A549 (cell line): Measurements from ENCODE around the gene HPN. TPM values are rescaled to one million over a fixed set of nuclear protein-coding genes. Genes with fewer than 3 reads are reported as not detected.

ENCODE experiments used
- ATAC-seq, 2 experiments: fragments of 200-7000 bp in 1 of 2; fragments of >200 bp in 1 of 2; cut with Nextera tagmentation in 1 of 2; cut with Tn5 transposase in 1 of 2; 3 replicates each; pipeline versions ENCODE4 v1.8.0 to v1.9.1; 2018 to 2020; ENCODE audit warnings: mild to moderate bottlenecking in 1 of 2, moderate library complexity in 1 of 2
- CTCF ChIA-PET: fragments of 300-600 bp; sonication (Branson Sonifier 250); formaldehyde crosslinking; extraction: SDS; loops from one replicate; lab custom pipeline; 2021; ENCODE audit warnings: antibody characterized with exemption, inconsistent platforms; lab: Yijun Ruan, JAX
- POLR2A ChIA-PET: fragments of 350-600 bp; formaldehyde crosslinking; extraction: SDS; loops from one replicate; lab custom pipeline; 2021; ENCODE audit warnings: antibody characterized with exemption, inconsistent platforms; lab: Yijun Ruan, JAX
- DNase-seq, 2 experiments: peaks; one replicate each; pipeline versions ENCODE4 v3.0.0 to v3.0.0-alpha.2; 2011 to 2016; ENCODE audit warnings: low read depth in 1 of 2, low spot score in 1 of 2
- FAIRE-seq: peaks from 2 replicates; lab custom pipeline; 2011; peaks lifted over from hg19 to GRCh38; lab: Jason Lieb, UNC
- H3K27ac ChIP-seq, 2 experiments: fragments of >200 bp; sonication (Bioruptor Twin); formaldehyde crosslinking; 3 replicates each; pipeline ENCODE4 v1.5.1; 2016 to 2017
- H3K4me1 ChIP-seq: fragments of >200 bp; sonication (Bioruptor Twin); formaldehyde crosslinking; 3 replicates; pipeline ENCODE4 v1.6.1; 2016
- H3K4me2 ChIP-seq: fragments of >200 bp; sonication (Bioruptor Twin); formaldehyde crosslinking; 3 replicates; pipeline ENCODE4 v1.6.1; 2016
- H3K4me3 ChIP-seq: fragments of >200 bp; sonication (Bioruptor Twin); formaldehyde crosslinking; 3 replicates; pipeline ENCODE4 v1.5.1; 2016
- H3K9me3 ChIP-seq: fragments of >200 bp; sonication (Bioruptor Twin); formaldehyde crosslinking; 3 replicates; pipeline ENCODE4 v1.6.1; 2016
- BHLHE40 ChIP-seq: IDR thresholded peaks from 2 replicates; pipeline ENCODE4 v1.6.1; 2012; ENCODE audit warnings: low read depth, low read length, inconsistent platforms
- CEBPB ChIP-seq, 2 experiments: fragments of >200 bp in 1 of 2; sonication (Bioruptor Twin) in 1 of 2; formaldehyde crosslinking in 1 of 2; IDR thresholded peaks; 2 replicates each; pipeline ENCODE4 v1.6.1; 2012 to 2016
- CHD4 ChIP-seq: fragments of 200-600 bp; sonication (generic); IDR thresholded peaks from 2 replicates; pipeline ENCODE4 v1.6.1; 2016; ENCODE audit warnings: antibody characterized with exemption, mild to moderate bottlenecking, borderline replicate concordance
- E2F6 ChIP-seq: IDR thresholded peaks from 2 replicates; pipeline ENCODE4 v1.6.1; 2012; ENCODE audit warnings: low read depth, borderline replicate concordance
- EHF ChIP-seq: fragments of 250-450 bp; sonication (Bioruptor Pico); IDR thresholded peaks from 2 replicates; pipeline ENCODE4 v1.5.0; 2020; ENCODE audit warnings: mild to moderate bottlenecking
- ELK1 ChIP-seq: fragments of 150-350 bp; IDR thresholded peaks from 2 replicates; pipeline ENCODE4 v1.6.1; 2014; ENCODE audit warnings: low read depth, mild to moderate bottlenecking, low read length
- EP300 ChIP-seq, 2 experiments: fragments of >200 bp; sonication (Bioruptor Twin); formaldehyde crosslinking; IDR thresholded peaks; 2 replicates in 1 of 2; 3 replicates in 1 of 2; pipeline ENCODE4 v1.6.1; 2016 to 2017
- ESRRA ChIP-seq: fragments of 150-350 bp; IDR thresholded peaks from 2 replicates; pipeline ENCODE4 v1.6.1; 2014; ENCODE audit warnings: mild to moderate bottlenecking, low read length, borderline replicate concordance
- FOSL2 ChIP-seq, 2 experiments: fragments of 450-650 bp in 1 of 2; fragments of >200 bp in 1 of 2; sonication (Bioruptor Twin) in 1 of 2; formaldehyde crosslinking; IDR thresholded peaks; 2 replicates each; pipeline versions ENCODE4 v1.5.0 to v1.6.1; 2016 to 2020; ENCODE audit warnings: mild to moderate bottlenecking in 1 of 2, moderate library complexity in 1 of 2
- HOXA7 ChIP-seq: fragments of 250-450 bp; sonication (Bioruptor Pico); IDR thresholded peaks from 2 replicates; pipeline ENCODE4 v1.5.0; 2020; ENCODE audit warnings: mild to moderate bottlenecking, moderate library complexity
- JUN ChIP-seq, 2 experiments: fragments of >200 bp; sonication (Bioruptor Twin); formaldehyde crosslinking; IDR thresholded peaks; 2 replicates in 1 of 2; 3 replicates in 1 of 2; pipeline ENCODE4 v1.6.1; 2016 to 2017
- JUNB ChIP-seq: fragments of >200 bp; sonication (Bioruptor Twin); formaldehyde crosslinking; IDR thresholded peaks from 2 replicates; pipeline ENCODE4 v1.6.1; 2016
- MAX ChIP-seq: IDR thresholded peaks from 2 replicates; pipeline ENCODE4 v1.6.1; 2012
- MAZ ChIP-seq: fragments of 150-350 bp; IDR thresholded peaks from 2 replicates; pipeline ENCODE4 v1.6.1; 2014; ENCODE audit warnings: antibody characterized with exemption, low read depth, low read length, borderline replicate concordance
- NR3C1 ChIP-seq: fragments of >200 bp; sonication (Bioruptor Twin); formaldehyde crosslinking; IDR thresholded peaks from 3 replicates; pipeline ENCODE4 v1.6.1; 2017
- PBX3 ChIP-seq: IDR thresholded peaks from 2 replicates; pipeline ENCODE4 v1.6.1; 2012
- POLR2A ChIP-seq: IDR thresholded peaks from 2 replicates; pipeline ENCODE4 v1.6.1; 2012; ENCODE audit warnings: mild to moderate bottlenecking, low read length
- RARB ChIP-seq: fragments of 250-450 bp; sonication (Bioruptor Pico); IDR thresholded peaks from 2 replicates; pipeline ENCODE4 v1.8.0; 2021; ENCODE audit warnings: mild to moderate bottlenecking, moderate library complexity
- RCOR1 ChIP-seq: fragments of 150-350 bp; IDR thresholded peaks from 2 replicates; pipeline ENCODE4 v1.6.1; 2014; ENCODE audit warnings: antibody characterized with exemption, low read length, low read depth
- RFX5 ChIP-seq: fragments of 450-650 bp; IDR thresholded peaks from 2 replicates; pipeline ENCODE4 v1.7.1; 2014; ENCODE audit warnings: antibody characterized with exemption, mild to moderate bottlenecking, moderate library complexity
- RNF2 ChIP-seq: fragments of 200-600 bp; sonication (generic); IDR thresholded peaks from 2 replicates; pipeline ENCODE4 v1.6.1; 2016; ENCODE audit warnings: low read depth, mild to moderate bottlenecking, antibody characterized with exemption, moderate library complexity, borderline replicate concordance
- USF2 ChIP-seq: fragments of 450-650 bp; IDR thresholded peaks from 2 replicates; pipeline ENCODE4 v1.6.1; 2014; ENCODE audit warnings: antibody characterized with exemption
- ZFP36 ChIP-seq: fragments of 450-650 bp; IDR thresholded peaks from 2 replicates; pipeline ENCODE4 v1.6.1; 2014; ENCODE audit warnings: borderline replicate concordance; ENCODE audit not compliant: partially characterized antibody
- ZNF302 ChIP-seq: fragments of 250-450 bp; sonication (Bioruptor Pico); IDR thresholded peaks from 2 replicates; pipeline ENCODE4 v1.9.0; 2021; ENCODE audit warnings: inconsistent platforms, mild to moderate bottlenecking, moderate library complexity
- WGBS: methylation state at CpG from one replicate; pipeline ENCODE4 v1.1.6; 2017; ENCODE audit errors: missing lambda C conversion rate; 5-methylcytosine and 5-hydroxymethylcytosine counted together
- polyA plus RNA-seq, 4 experiments: library from polyadenylated mRNA; depleted of rRNA in 3 of 4; stranded (reverse); fragments of >200 nt; fragmentation: RNase III in 1 of 4; extraction: RNeasy Plus Mini Kit Qiagen cat#74134 plus additional on column Dnase treatment in 1 of 4; gene quantifications; 2 replicates in 3 of 4; 3 replicates in 1 of 4; pipeline ENCODE4 v1.2.3, GENCODE V29; 2011 to 2017

HPN gene
- polyA plus RNA-seq, 2 of the 4 experiments (the other 2 are of a cell fraction) = 0.06 to 0.08 TPM

GRCh38 chr19:35058370-35058769 is 16.8 kb downstream of the HPN start:
- DNase-seq (no peak), FAIRE-seq (no peak), ATAC-seq (no peak)
- Histone ChIP-seq H3K9me3 (no peaks in the 10 kb centered on the region), H3K27ac (no peak overlapping the region), H3K4me2 (no peak overlapping the region), H3K4me1 (no peaks in the 10 kb centered on the region), H3K4me3 (no peak overlapping the region)
- ChIA-PET CTCF (interaction anchor here (0.9 to 18.1 kb wide), 12 partner anchors 9 to 85 kb away, joined by 3 to 374 read pairs (median 5); partner anchors contain the start of genes FXYD3, HPN and LGI4), POLR2A (no interaction called here)
- WGBS = 38% methylated on average over 2 of the region's 2 CpGs
- TF ChIP-seq CHD4 (no peak), ESRRA (no peak), JUN (IDR thresholded peaks at IDR 0.05) (no peak), E2F6 (no peak), USF2 (no peak), CEBPB (IDR thresholded peaks at IDR 0.05) (no peak), RCOR1 (no peak), POLR2A (no peak), EHF (CRISPR knock-in tag) (no peak), RNF2 (no peak), HOXA7 (CRISPR knock-in tag) (no peak), MAZ (no peak), MAX (no peak)

GRCh38 chr19:35059006-35059798 is 17.7 kb downstream of the HPN start:
- ATAC-seq (no peak), DNase-seq (no peak), FAIRE-seq (no peak)
- ChIA-PET CTCF (interaction anchor here (0.6 to 18.1 kb wide), 15 partner anchors 8 to 217 kb away, joined by 3 to 374 read pairs (median 5); partner anchors contain the start of genes FXYD3, HPN and LGI4), POLR2A (interaction anchor here (0.6 kb wide), 1 partner anchor 94 kb away, joined by 3 read pairs; no protein-coding TSS in a partner anchor)
- 68% methylated on average over 26 of the region's 26 CpGs for WGBS
- H3K4me2 ChIP-seq = no peak overlapping the region
- H3K4me3 ChIP-seq = no peak overlapping the region
- no peaks in the 10 kb centered on the region for H3K9me3 ChIP-seq
- no peak for TF ChIP-seq ZNF302 (CRISPR knock-in tag)
- no peak for TF ChIP-seq RFX5
- no peak for TF ChIP-seq CEBPB (IDR thresholded peaks at IDR 0.05)
- TF ChIP-seq ELK1 = no peak
- TF ChIP-seq RNF2 = no peak
- TF ChIP-seq FOSL2 (IDR thresholded peaks at IDR 0.05) = no peak
- TF ChIP-seq FOSL2 (CRISPR knock-in tag; IDR thresholded peaks at IDR 0.05) = no peak
- peaks cover 6% of the 10 kb centered on the region; the same call in 2 of the 3 replicates for H3K4me1 ChIP-seq
- no peak overlapping the region for H3K27ac ChIP-seq

GRCh38 chr19:35059799-35060091 is 18.2 kb downstream of the HPN start:
- 57% methylated on average over 14 of the region's 15 CpGs for WGBS
- ChIA-PET CTCF (interaction anchor here (0.6 to 18.1 kb wide), 9 partner anchors 7 to 218 kb away, joined by 3 to 374 read pairs (median 12); partner anchors contain the start of genes FXYD3, HPN and LGI4), POLR2A (no interaction called here)
- Histone ChIP-seq H3K27ac (no peak overlapping the region), H3K4me1 (peaks cover 9% of the 10 kb centered on the region; the same call in 2 of the 3 replicates), H3K9me3 (no peaks in the 10 kb centered on the region), H3K4me3 (no peak overlapping the region), H3K4me2 (no peak overlapping the region)
- FAIRE-seq (no peak), ATAC-seq (no peak), DNase-seq (no peak)
- TF ChIP-seq EP300 (IDR thresholded peaks at IDR 0.05) (no peak), RCOR1 (no peak), BHLHE40 (no peak), RARB (CRISPR knock-in tag) (no peak), POLR2A (no peak), E2F6 (no peak), ELK1 (no peak), PBX3 (no peak), RNF2 (no peak), NR3C1 (no peak), JUNB (no peak), MAX (no peak), EHF (CRISPR knock-in tag) (no peak), ZFP36 (no peak)
